Colon (tissue), 2 donors: ENCODE measurements around the gene ARFRP1.

Experiments
- FAIRE-seq: peaks from 2 replicates; lab custom pipeline; 2012; peaks lifted over from hg19 to GRCh38; lab: Jason Lieb, UNC
- donor health status: control.
- donor health status: control.

The ARFRP1 gene

DNA sequence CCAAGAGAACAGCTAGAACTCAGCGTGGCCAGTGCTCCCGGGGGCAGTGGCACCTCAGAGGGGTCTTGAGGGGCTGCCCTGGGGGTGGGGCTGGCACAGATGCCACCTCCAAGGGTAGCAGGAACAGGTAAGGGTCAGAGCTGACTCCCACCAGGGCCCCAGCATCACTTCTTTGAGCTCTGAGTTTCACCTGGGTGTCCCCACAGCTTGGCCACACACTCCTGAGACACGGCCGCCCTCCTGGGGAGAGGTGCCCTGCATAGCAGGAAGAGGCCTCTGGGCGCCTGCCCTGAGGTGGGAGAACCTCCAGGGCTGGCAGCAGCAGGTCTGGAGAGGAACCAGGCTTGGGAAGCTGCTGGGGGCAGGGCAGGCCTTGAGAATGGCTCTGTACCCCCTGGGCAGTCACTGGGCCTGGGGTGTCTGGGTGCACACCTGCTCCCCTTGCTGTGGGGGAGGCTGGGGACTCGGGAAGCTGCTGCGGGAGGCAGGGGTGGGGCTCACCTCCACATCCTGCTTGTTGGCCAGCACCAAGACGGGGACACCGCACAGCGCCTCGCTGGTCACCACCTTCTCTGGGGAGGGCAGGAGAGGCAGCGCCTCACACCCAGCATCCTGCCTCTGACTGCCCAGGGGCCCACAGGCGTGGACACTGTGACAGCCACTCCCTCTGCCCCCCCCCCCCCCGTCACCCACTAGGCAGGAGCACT is 6.3 kb downstream of the ARFRP1 start:
- no peak for FAIRE-seq

DNA sequence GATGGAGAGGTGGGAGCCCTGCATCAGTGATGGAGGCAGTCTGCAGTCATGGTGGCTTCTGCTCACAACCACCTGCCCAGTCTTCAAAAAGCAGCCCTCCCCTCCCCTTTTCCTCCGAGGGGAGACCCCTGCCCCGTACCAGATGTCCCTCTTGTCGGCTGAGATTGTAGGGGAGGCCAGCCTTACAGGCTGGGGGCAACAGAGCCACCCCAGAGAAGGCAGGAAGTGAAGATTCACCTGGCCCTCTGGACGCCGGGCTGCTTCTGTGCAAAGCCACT is 6.8 kb downstream of the ARFRP1 start:
- no peak for FAIRE-seq

DNA sequence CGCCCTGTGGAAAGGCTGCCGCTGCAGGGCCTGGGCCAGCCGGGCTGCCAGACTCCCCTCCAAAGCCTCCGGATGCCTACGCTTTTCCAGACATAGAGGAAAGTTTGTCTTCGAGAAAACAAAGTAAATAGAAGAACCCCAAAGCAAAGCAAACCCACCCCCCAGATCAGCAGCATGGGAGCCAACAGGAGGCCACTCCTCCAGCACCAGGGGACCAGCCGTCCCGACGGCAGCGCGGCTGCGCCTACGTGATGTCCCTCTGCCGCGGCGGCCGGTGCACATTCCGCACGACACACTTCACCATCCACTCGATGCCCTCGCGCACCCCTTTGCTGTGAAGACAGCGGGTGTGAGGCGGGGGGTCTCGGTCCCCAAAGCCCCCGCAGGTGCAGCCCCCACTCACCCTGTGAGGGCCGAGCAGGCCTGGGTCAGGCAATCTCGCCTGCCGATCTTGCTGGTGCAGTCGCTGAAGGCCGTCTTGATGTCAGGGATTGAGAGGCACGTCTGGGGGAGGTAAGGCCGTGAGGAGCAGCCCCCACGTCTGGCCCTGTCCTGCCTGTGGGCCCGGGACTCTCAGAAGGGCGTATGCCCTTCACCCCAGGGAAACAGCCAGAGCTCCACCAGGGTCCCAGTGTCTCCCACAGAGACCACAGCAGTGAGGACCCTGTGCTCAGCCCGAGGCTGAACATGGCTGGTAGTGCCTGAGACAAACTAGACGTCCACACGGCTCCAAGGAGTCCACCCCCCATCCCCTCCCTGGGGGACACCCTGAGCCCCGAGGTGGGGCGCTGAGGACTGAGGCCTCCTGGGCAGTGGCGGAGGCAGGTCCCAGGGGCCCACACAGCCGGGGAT is 7.4 kb downstream of the ARFRP1 start:
- FAIRE-seq: no peak

DNA sequence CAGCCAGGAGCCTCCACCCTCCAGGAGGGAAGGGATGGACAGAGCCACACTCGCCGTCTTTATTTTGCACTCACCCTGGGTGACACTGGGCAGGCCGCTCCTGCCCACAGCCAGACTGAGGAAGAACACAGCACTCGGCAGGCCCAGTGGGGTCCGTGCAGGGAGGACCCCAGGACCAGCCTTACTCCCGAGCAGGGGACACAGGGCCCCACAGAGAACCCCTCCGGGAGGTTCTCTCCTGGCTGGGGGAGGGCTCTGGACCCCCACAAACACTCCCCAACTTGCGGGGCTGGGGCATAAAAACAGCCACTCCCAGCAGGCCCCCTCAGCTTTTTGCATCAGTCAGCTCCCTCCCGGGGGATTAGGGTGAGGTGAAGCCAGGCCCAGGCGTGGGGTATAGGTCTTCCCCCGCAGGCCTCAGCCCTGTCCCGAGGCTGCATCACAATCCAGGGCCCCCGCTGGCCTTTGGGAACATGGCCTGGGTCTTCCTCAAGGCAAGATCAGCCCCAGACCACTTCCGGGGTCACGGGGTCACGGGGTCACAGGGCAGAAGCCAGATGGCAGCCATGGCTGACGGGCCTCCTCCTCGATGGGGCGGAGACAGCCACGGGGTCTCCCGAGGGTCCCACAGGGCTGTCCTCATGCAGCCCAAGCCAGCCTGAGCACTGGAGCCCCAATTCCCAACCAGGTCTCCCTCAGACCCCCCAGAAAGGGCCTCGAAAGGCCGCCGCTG is 8.1 kb downstream of the ARFRP1 start:
- no peak for FAIRE-seq

DNA sequence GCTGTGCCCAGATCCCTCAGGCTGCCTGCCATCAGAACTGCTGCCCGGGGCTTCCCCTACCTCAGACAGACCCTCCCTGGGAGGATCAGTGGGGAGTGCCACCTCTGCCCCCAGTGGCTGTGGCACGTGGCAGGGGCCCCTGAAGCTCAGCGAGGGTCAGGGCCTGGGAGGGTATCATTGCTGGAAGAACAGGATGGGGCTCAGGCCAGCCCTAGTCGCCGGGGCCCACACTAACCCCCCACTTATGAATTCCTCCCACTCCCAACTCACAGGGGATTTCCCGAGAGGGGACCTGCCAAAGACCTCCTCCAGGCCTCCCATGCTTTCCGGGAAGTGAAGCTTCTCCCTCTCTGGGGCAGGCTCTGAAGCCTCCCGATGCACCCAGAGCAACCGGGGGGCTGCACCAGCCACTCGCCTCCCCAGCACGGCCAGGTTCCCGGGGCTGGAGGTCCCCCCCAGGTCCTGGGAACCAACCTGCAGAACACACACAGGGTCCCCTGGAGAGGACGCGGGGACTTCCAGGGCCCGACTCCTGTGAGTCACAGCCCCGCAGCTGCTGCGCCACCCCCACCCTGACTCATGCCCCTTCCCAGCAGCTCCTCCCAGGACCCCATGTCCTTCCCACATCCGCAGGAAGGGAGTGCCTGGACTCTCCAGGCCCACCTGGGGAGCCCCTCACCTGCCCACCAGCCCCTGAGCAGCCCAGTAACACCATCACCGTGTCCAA is 8.9 kb downstream of the ARFRP1 start:
- FAIRE-seq: no peak

DNA sequence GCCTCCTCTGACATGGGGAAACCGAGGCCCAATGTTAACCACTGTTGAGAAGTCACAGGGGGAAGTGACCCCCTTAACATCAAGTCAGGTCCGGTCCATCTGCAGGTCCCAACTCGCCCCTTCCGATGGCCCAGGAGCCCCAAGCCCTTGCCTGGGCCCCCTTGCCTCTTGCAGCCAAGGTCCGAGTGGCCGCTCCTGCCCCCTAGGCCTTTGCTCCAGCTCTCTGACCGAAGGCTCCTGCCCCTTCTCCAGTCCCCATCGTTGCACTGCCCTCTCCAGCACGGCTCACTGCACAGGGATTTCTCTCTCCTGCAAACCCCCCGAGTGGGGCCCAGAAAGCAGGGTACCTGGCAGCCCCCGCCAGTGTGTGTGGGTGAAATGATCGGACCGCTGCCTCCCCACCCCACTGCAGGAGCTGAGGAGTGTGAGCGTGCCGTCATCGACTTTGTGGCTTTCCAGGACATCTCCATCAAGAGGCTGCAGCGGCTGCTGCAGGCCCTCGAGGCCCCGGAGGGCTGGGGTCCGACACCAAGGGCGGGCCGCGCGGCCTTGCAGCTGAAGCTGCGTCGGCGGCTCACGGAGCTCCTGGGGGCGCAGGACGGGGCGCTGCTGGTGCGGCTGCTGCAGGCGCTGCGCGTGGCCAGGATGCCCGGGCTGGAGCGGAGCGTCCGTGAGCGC is 9.8 kb downstream of the ARFRP1 start:
- FAIRE-seq: no peak

DNA sequence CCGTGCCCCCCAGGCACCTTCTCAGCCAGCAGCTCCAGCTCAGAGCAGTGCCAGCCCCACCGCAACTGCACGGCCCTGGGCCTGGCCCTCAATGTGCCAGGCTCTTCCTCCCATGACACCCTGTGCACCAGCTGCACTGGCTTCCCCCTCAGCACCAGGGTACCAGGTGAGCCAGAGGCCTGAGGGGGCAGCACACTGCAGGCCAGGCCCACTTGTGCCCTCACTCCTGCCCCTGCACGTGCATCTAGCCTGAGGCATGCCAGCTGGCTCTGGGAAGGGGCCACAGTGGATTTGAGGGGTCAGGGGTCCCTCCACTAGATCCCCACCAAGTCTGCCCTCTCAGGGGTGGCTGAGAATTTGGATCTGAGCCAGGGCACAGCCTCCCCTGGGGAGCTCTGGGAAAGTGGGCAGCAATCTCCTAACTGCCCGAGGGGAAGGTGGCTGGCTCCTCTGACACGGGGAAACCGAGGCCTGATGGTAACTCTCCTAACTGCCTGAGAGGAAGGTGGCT is 10.4 kb downstream of the ARFRP1 start:
- FAIRE-seq: no peak

DNA sequence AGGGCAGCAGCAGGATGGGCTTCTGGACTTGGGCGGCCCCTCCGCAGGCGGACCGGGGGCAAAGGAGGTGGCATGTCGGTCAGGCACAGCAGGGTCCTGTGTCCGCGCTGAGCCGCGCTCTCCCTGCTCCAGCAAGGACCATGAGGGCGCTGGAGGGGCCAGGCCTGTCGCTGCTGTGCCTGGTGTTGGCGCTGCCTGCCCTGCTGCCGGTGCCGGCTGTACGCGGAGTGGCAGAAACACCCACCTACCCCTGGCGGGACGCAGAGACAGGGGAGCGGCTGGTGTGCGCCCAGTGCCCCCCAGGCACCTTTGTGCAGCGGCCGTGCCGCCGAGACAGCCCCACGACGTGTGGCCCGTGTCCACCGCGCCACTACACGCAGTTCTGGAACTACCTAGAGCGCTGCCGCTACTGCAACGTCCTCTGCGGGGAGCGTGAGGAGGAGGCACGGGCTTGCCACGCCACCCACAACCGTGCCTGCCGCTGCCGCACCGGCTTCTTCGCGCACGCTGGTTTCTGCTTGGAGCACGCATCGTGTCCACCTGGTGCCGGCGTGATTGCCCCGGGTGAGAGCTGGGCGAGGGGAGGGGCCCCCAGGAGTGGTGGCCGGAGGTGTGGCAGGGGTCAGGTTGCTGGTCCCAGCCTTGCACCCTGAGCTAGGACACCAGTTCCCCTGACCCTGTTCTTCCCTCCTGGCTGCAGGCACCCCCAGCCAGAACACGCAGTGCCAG is 11.0 kb downstream of the ARFRP1 start, which contains the start of gene TNFRSF6B:
Gene TNFRSF6B, plus strand, starts transcription at position 25 of the 729 bp plus-strand sequence. Its CDS starts 116 bp downstream, at position 141.
- FAIRE-seq: no peak

DNA sequence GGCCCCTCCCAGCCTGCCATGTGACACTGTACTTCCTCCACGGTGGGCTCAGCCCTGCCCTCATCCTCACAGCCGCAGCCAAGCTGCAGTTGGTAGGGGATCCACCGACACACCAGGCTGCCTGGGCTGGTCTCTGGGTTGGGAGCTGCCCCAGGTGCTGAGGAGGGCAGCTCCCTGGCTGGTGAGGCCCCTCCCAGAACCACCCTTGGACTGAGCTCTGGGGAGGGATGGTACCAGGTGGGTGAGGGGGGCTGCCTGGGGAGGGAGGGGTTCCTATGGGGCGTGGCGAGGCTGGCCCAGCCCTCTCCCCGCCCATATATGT is 11.5 kb downstream of the ARFRP1 start:
- FAIRE-seq: no peak

DNA sequence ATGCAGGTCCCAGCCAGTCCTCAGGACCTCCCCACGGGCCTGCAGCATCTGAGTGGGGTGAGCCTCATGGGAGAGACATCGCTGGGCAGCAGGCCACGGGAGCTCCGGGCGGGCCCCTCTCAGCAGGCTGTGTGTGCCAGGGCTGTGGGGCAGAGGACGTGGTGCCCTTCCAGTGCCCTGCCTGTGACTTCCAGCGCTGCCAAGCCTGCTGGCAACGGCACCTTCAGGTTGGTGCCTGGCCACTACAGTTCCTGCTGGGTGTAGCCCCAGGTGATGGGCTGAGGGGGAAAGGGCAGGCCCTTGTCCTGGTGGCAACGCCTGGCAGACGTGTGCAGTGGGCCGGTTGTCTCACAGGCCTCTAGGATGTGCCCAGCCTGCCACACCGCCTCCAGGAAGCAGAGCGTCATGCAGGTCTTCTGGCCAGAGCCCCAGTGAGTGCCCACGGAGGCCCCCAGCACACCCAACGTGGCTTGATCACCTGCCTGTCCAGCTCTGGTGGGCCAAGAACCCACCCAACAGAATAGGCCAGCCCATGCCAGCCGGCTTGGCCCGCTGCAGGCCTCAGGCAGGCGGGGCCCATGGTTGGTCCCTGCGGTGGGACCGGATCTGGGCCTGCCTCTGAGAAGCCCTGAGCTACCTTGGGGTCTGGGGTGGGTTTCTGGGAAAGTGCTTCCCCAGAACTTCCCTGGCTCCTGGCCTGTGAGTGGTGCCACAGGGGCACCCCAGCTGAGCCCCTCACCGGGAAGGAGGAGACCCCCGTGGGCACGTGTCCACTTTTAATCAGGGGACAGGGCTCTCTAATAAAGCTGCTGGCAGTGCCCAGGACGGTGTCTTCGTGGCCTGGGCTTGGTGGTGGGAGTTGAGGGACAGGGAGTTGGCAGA is 12.1 kb downstream of the ARFRP1 start:
- FAIRE-seq: no peak

DNA sequence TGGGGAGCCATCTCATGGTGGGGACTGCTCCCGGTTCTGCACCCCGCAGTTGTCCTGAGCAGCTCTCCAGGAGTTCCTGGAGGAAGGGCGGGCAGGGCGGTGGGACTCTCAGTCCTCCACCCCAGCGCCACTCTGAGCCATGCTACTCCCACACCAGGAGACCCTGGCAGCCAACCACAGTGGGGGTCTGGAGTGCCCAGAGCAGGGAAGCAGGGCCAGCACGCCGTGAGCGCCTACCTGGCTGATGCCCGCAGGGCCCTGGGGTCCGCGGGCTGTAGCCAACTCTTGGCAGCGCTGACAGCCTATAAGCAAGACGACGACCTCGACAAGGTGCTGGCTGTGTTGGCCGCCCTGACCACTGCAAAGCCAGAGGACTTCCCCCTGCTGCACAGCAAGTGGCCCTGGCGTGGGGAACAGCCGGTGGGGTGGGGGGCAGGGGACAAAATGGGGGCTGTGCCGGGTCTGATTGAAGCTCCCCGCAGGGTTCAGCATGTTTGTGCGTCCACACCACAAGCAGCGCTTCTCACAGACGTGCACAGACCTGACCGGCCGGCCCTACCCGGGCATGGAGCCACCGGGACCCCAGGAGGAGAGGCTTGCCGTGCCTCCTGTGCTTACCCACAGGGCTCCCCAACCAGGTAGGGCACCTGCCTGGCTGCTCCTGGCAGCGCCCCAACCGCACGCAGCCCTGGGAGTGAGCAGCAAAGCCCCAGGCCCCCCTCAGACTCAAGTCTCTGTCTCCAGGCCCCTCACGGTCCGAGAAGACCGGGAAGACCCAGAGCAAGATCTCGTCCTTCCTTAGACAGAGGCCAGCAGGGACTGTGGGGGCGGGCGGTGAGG is 13.0 kb downstream of the ARFRP1 start:
- no peak for FAIRE-seq

DNA sequence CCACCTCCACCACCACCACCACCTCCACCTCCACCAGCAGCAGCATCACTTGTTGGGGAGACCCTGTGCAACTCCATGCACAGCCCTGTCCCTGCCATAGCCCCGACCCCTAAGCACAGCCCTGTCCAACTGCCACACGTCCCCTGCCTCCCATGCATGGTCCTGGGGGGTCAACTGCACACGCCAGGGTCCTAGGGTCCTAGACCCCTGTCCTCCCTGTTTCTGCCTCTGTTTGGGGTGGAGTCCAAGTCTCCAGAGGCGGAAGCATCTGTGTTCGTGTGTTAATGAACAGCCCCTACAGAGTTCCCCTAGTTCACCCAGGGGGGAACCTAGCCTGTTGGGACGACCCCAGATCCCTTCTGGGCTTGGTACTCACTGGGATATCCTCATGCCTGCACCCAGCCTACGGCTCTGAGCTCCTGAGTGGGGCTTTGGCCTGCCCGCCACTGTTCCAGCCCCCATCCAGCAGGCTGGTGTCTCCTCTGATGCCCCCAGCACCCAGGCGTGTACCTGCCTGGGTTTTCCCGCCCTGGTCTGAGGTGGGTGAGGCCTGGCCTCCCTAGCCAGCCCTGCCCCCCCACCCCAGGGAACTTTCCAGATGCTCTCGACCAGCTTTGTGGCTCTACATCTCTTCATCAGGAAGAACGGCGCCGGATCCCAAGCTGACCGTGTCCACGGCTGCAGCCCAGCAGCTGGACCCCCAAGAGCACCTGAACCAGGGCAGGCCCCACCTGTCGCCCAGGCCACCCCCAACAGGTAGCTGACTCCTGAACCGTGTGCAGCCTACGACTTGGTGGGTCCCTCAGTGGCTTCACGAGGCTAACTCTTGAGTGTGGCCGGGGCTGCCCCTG is 13.8 kb downstream of the ARFRP1 start:
- FAIRE-seq: no peak

DNA sequence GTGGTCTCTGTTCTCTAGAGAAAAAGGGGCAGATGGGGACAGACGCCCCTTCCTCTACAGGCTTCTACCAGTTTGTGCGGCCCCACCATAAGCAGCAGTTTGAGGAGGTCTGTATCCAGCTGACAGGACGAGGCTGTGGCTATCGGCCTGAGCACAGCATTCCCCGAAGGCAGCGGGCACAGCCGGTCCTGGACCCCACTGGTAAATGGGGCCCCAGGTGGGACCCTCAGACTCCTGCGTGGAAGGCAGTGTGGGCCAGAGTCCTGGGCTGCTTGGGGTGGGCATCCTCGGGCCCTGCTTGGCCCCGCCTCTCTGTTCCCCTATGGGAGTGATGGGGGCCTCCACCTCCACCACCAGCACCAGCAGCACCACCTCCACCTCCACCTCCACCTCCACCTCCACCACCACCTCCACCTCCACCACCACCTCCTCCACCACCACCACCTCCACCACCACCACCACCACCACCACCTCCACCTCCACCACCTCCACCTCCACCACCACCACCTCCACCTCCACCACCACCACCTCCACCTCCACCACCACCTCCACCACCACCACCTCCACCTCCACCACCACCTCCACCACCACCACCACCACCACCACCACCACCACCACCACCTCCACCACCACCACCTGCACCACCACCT is 14.6 kb downstream of the ARFRP1 start:
- FAIRE-seq: no peak

DNA sequence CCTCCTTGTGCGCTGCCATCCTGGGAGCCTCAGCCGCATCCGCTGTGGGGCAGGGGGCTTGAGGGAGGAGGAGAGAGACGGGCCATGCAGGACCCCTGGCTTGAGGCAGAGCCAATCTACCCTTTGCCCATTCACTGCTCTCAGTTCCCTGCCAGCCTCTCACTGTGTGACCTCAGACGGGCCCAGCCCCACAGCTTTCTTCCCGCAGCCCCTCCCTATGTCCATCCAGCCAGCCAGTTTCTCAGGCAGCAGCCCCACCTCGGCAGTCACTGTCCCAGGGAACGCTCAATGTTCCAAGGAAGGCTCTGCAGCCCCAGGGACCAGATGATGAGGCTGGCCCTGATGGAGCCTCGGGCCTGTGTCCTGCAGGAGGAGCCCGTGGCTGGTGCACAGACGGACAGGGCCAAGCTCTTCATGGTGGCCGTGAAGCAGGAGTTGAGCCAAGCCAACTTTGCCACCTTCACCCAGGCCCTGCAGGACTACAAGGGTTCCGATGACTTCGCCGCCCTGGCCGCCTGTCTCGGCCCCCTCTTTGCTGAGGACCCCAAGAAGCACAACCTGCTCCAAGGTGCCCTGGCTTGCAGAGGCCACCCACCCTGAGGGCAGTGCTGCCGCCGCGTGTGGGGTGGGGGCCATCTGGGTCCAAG is 15.2 kb downstream of the ARFRP1 start:
- no peak for FAIRE-seq

DNA sequence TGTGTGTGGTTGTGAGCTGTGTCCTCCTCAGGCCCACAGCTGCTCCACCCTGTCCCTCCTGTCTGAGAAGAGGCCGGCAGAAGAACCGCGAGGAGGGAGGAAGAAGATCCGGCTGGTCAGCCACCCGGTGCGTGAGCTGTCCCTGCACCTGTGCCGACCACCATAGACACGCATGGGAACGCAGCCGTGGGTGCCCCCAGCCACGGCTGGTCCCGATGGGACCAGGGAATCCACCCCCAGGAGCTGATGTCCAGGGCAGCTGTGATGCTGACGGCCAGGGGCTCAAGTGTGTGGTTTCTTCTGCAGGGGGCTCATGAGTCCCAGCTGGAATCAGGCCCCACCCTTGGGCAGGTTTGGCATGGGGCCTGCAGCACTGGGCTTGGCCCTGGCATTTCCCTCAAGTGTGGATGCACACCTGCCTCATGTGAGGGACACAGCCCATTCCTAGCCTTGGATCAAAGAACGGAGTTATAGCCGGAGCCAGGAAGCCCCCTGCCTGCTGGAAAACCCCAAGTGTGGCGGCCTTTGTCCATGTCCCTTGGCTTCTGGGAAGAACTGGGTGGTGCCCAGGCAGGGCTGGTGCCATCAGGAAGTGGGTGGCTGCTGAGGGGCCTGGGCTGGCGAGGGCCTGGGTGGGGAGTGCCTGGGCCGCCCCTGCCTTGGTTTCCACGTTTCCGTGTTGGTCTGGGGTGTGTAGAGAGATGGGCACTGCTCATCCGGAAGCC is 15.9 kb downstream of the ARFRP1 start:
- no peak for FAIRE-seq
